ENCODE measurements around the gene TREH. TPM values are rescaled to one million over a fixed set of nuclear protein-coding genes. Genes with fewer than 3 reads are reported as not detected.

The TREH gene
- total and polyA plus RNA-seq, 2 of the 8 experiments (the other 6 are each of a cell fraction or from before 2014, with no cell fraction given) = 0.03 TPM; not detected in 1

DNA sequence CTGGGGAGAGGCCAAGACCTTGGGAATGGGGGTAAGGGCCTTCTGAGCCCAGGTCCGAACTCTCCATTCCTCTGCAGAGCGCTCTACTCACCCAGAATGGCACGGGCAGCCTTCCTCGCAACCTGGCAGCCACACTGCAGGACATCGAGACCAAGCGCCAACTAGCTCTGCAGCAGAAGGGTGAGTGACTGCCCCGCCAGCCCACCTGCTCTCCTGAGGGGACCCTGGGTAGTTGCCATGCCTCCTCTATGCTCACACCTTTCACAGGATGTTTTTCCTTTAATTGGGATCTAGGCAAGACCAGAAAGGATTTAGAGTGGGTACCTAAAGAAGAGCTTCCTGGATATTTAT lies 35.5 kb downstream of the TREH start:
- Histone ChIP-seq H2AK5ac (ENCODE audit: low read depth, low read length) (no peak overlapping the region), H2BK120ac (replicated peaks; ENCODE audit: low read depth, low read length) (no peak overlapping the region), H3K9me3 (ENCODE audit: insufficient read depth in 2 of 2, low read depth in 1 of 2, low read length in 1 of 2) (no peaks in the 10 kb centered on the region), H3K36me3 (ENCODE audit: control insufficient read depth in 2 of 4, insufficient read depth in 4 of 4, low read length in 3 of 4) (peaks cover 19 to 76% (median 54%) of the 10 kb centered on the region in 4 experiments), H4K5ac (ENCODE audit: insufficient read length, low read depth, low read length) (no peak overlapping the region), H3K23me2 (ENCODE audit: low read depth, low read length) (no peaks in the 10 kb centered on the region), H2AFZ (ENCODE audit: low read length) (no peak overlapping the region), H4K8ac (ENCODE audit: extremely low read depth, insufficient read depth, low read length) (no peak overlapping the region), H3K4me1 (replicated peaks in 1 of 4; ENCODE audit: control insufficient read depth in 3 of 4, insufficient read depth in 4 of 4, low read length in 3 of 4) (no peaks in the 10 kb centered on the region), H3K27me3 (replicated peaks in 1 of 4; ENCODE audit: control insufficient read depth in 3 of 4, extremely low read depth in 1 of 4, insufficient read depth in 3 of 4, low read length in 3 of 4) (no peaks in the 10 kb centered on the region), H3K23ac (ENCODE audit: insufficient read length) (no peak overlapping the region), H3K14ac (ENCODE audit: insufficient read length) (no peak overlapping the region), H2BK20ac (ENCODE audit: low read length) (no peak overlapping the region), H3K27ac (ENCODE audit: low read depth, low read length) (no peak overlapping the region), H3K79me2 (ENCODE audit: control insufficient read depth in 1 of 2, insufficient read depth in 2 of 2, low read length in 2 of 2) (no peaks in the 10 kb centered on the region), H2BK12ac (ENCODE audit: low read depth, low read length) (no peak overlapping the region), H4K20me1 (replicated peaks in 1 of 2; ENCODE audit: control insufficient read depth in 1 of 2, insufficient read depth in 2 of 2, low read length in 2 of 2) (peaks cover 1 to 7% of the 10 kb centered on the region in 2 experiments), H3K79me1 (ENCODE audit: low read depth, low read length) (peaks cover 4% of the 10 kb centered on the region; the same call in 1 of the 2 replicates), H3K4ac (replicated peaks; ENCODE audit: insufficient read length, low read depth, low read length) (no peak overlapping the region), H3K4me3 (ENCODE audit: extremely low read depth in 1 of 4, insufficient read depth in 2 of 4, low read depth in 3 of 4, low read length in 4 of 4) (no peak overlapping the region), H2BK5ac (ENCODE audit: low read depth, low read length) (no peak overlapping the region), H3K9ac (replicated peaks in 1 of 4; ENCODE audit: extremely low read depth in 1 of 4, low read depth in 3 of 4, low read length in 3 of 4) (no peak overlapping the region), H4K91ac (replicated peaks; ENCODE audit: insufficient read length, low read length) (no peak overlapping the region), H3K4me2 (ENCODE audit: insufficient read depth in 1 of 2, low read depth in 2 of 2, low read length in 2 of 2) (no peak overlapping the region), H2BK15ac (ENCODE audit: low read length) (no peak overlapping the region), H3K18ac (ENCODE audit: extremely low read depth, low read length) (no peak overlapping the region), H3K56ac (replicated peaks; ENCODE audit: insufficient read length, low read depth, low read length) (no peak overlapping the region)
- ChIA-PET POLR2A (ENCODE audit: partially characterized antibody) (interaction anchor here (0.6 to 25.8 kb wide), 4 partner anchors 9 to 270 kb away, joined by 3 to 574 read pairs (median 171); partner anchors contain the start of gene PHLDB1), CTCF (ENCODE audit: partially characterized antibody) (interaction anchor here (1.6 to 19.1 kb wide), 5 partner anchors 8 to 41 kb away, joined by 4 to 435 read pairs (median 12); partner anchors contain the start of gene PHLDB1)
- 97% methylated on average over 7 of the region's 7 CpGs; no CpG with 5 or more reads in 1 of the 2 experiments for WGBS, 2 experiments (ENCODE audit: extremely low coverage in 1 of 2, insufficient coverage in 1 of 2, insufficient read length in 1 of 2, insufficient replicate concordance in 2 of 2, low coverage in 1 of 2, low lambda C conversion rate in 2 of 2, missing lambda C conversion rate in 1 of 2)
- TF ChIP-seq NRF1 (IDR thresholded peaks at IDR 0.05; ENCODE audit: low read depth, low read length) (no peak), RXRA (IDR thresholded peaks at IDR 0.05; ENCODE audit: insufficient read depth, low read depth, low read length) (no peak), RFX5 (IDR thresholded peaks at IDR 0.05; ENCODE audit: borderline replicate concordance, low read depth, low read length) (no peak), TBP (IDR thresholded peaks at IDR 0.05; ENCODE audit: low read depth, low read length) (no peak), BRCA1 (IDR thresholded peaks at IDR 0.05; ENCODE audit: low read depth, low read length) (no peak), SP2 (IDR thresholded peaks at IDR 0.05; ENCODE audit: low read length) (no peak), POU5F1 (IDR thresholded peaks at IDR 0.05; ENCODE audit: low read depth, low read length) (no peak), GTF2F1 (IDR thresholded peaks at IDR 0.05; ENCODE audit: borderline replicate concordance, low read depth, low read length) (no peak)
- TF ChIP-seq, protein P1, sequence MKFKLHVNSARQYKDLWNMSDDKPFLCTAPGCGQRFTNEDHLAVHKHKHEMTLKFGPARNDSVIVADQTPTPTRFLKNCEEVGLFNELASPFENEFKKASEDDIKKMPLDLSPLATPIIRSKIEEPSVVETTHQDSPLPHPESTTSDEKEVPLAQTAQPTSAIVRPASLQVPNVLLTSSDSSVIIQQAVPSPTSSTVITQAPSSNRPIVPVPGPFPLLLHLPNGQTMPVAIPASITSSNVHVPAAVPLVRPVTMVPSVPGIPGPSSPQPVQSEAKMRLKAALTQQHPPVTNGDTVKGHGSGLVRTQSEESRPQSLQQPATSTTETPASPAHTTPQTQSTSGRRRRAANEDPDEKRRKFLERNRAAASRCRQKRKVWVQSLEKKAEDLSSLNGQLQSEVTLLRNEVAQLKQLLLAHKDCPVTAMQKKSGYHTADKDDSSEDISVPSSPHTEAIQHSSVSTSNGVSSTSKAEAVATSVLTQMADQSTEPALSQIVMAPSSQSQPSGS (IDR thresholded peaks at IDR 0.05; ENCODE audit: low read length) = no peak
- FAIRE-seq = no peak
- DNase-seq (ENCODE audit: low read depth in 1 of 2, low spot score in 2 of 2) = no peak
